IMR-90 (cell line): ENCODE data around the gene CYTH1. TPM values are rescaled to one million over a fixed set of nuclear protein-coding genes. Genes with fewer than 3 reads are reported as not detected.

Source experiments
- ATAC-seq: fragments of 200-7000 bp; cut with Tn5 transposase; 2 replicates; pipeline ENCODE4 v1.9.1; 2020; ENCODE audit warnings: low read depth, mild to moderate bottlenecking, moderate library complexity
- BruUV-seq: library from RNA; stranded (reverse); fragments of 400-500 nt; replicated peaks from 2 replicates; lab custom pipeline; 2021; lab: Mats Ljungman, UMichigan
- CTCF ChIA-PET: fragments of 300-600 bp; formaldehyde crosslinking; extraction: SDS; loops from one replicate; lab custom pipeline; 2021; ENCODE audit warnings: antibody characterized with exemption; lab: Yijun Ruan, JAX
- POLR2A ChIA-PET: fragments of 300-600 bp; sonication (Branson Sonifier 250); formaldehyde crosslinking; loops from one replicate; lab custom pipeline; 2022; ENCODE audit warnings: antibody characterized with exemption; ENCODE audit not compliant: unreplicated experiment; lab: Charles Lee
- DNase-seq: peaks from one replicate; pipeline ENCODE4 v3.0.0; 2013
- H2AFZ ChIP-seq: replicated peaks from 2 replicates; pipeline ENCODE3; 2013; ENCODE audit warnings: low read length, mild to moderate bottlenecking; ENCODE audit not compliant: poor library complexity
- H2AK5ac ChIP-seq: 2 replicates; pipeline ENCODE4 v1.6.1; 2013; ENCODE audit warnings: low read depth, low read length, inconsistent platforms
- H2AK9ac ChIP-seq: replicated peaks from 2 replicates; pipeline ENCODE3; 2013; ENCODE audit warnings: mild to moderate bottlenecking, low read depth, low read length, moderate library complexity; ENCODE audit not compliant: poor library complexity
- H2BK120ac ChIP-seq: 2 replicates; pipeline ENCODE4 v1.6.1; 2013; ENCODE audit warnings: low read depth, low read length, inconsistent platforms
- H2BK15ac ChIP-seq: 3 replicates; pipeline ENCODE4 v1.6.1; 2013; ENCODE audit warnings: low read depth, low read length, inconsistent platforms
- H2BK20ac ChIP-seq: 2 replicates; pipeline ENCODE4 v1.6.1; 2013; ENCODE audit warnings: low read depth, mild to moderate bottlenecking, inconsistent platforms, low read length, moderate library complexity
- H2BK5ac ChIP-seq: 2 replicates; pipeline ENCODE4 v1.6.1; 2013; ENCODE audit warnings: mild to moderate bottlenecking, low read depth, low read length, inconsistent platforms; ENCODE audit not compliant: poor library complexity, severe bottlenecking
- H3K14ac ChIP-seq: replicated peaks from 2 replicates; pipeline ENCODE4 v1.6.1; 2013; ENCODE audit warnings: low read depth, low read length, inconsistent platforms
- H3K18ac ChIP-seq: 2 replicates; pipeline ENCODE4 v1.6.1; 2013; ENCODE audit warnings: low read depth, low read length, control low read depth
- H3K23ac ChIP-seq: 2 replicates; pipeline ENCODE4 v1.6.1; 2013; ENCODE audit warnings: low read depth, low read length, inconsistent platforms
- H3K27ac ChIP-seq: 2 replicates; pipeline ENCODE4 v1.5.1; 2013; ENCODE audit warnings: mild to moderate bottlenecking, control low read depth, low read length; ENCODE audit not compliant: insufficient read depth
- H3K27me3 ChIP-seq: 2 replicates; pipeline ENCODE4 v1.6.1; 2013; ENCODE audit warnings: low read length; ENCODE audit not compliant: control insufficient read depth, insufficient read depth
- H3K36me3 ChIP-seq: 2 replicates; pipeline ENCODE4 v1.6.1; 2013; ENCODE audit warnings: low read length, mixed read lengths; ENCODE audit not compliant: control insufficient read depth, insufficient read depth
- H3K4ac ChIP-seq: 2 replicates; pipeline ENCODE4 v1.6.1; 2013; ENCODE audit warnings: low read depth, low read length, inconsistent platforms
- H3K4me1 ChIP-seq: 2 replicates; pipeline ENCODE4 v1.6.1; 2013; ENCODE audit warnings: low read length, mixed read lengths; ENCODE audit not compliant: control insufficient read depth, insufficient read depth
- H3K4me2 ChIP-seq: 2 replicates; pipeline ENCODE4 v1.6.1; 2013; ENCODE audit warnings: low read depth, mild to moderate bottlenecking, control low read depth, low read length, moderate library complexity
- H3K4me3 ChIP-seq: 2 replicates; pipeline ENCODE4 v1.5.1; 2013; ENCODE audit warnings: low read depth, mild to moderate bottlenecking, control low read depth, low read length, moderate library complexity; ENCODE audit not compliant: insufficient read depth
- H3K56ac ChIP-seq: 2 replicates; pipeline ENCODE4 v1.6.1; 2013; ENCODE audit warnings: low read length, inconsistent platforms; ENCODE audit not compliant: insufficient read depth; ENCODE audit errors: extremely low read depth
- H3K79me1 ChIP-seq, 2 experiments: 2 replicates each; pipeline ENCODE4 v1.6.1; 2013; ENCODE audit warnings: low read length in 2 of 2, inconsistent platforms in 1 of 2, low read depth in 1 of 2
- H3K9ac ChIP-seq: 2 replicates; pipeline ENCODE4 v1.6.1; 2013; ENCODE audit warnings: low read depth, low read length, control low read depth
- H3K9me1 ChIP-seq: 2 replicates; pipeline ENCODE4 v1.6.1; 2013; ENCODE audit warnings: low read length, inconsistent platforms; ENCODE audit not compliant: insufficient read depth
- H3K9me3 ChIP-seq: 2 replicates; pipeline ENCODE4 v1.6.1; 2013; ENCODE audit warnings: low read length; ENCODE audit not compliant: control insufficient read depth, insufficient read depth
- H4K20me1 ChIP-seq: 2 replicates; pipeline ENCODE4 v1.6.1; 2013; ENCODE audit warnings: low read length, inconsistent platforms; ENCODE audit not compliant: insufficient read depth
- H4K5ac ChIP-seq: 2 replicates; pipeline ENCODE4 v1.6.1; 2013; ENCODE audit warnings: mild to moderate bottlenecking, low read depth, low read length, control low read depth
- H4K8ac ChIP-seq, 2 experiments: 2 replicates each; pipeline ENCODE4 v1.6.1; 2013; ENCODE audit warnings: low read depth in 2 of 2, low read length in 2 of 2, control low read depth in 1 of 2, inconsistent platforms in 1 of 2
- H4K91ac ChIP-seq: 2 replicates; pipeline ENCODE4 v1.6.1; 2013; ENCODE audit warnings: low read depth, low read length, inconsistent platforms; ENCODE audit not compliant: insufficient read depth
- CHD1 ChIP-seq: IDR thresholded peaks from 2 replicates; pipeline ENCODE4 v1.6.1; 2012; ENCODE audit warnings: low read depth, low read length, improper control_type of control experiment
- CTCF ChIP-seq: conservative IDR thresholded peaks from 2 replicates; pipeline ENCODE4 v1.5.1; 2012; ENCODE audit warnings: mild to moderate bottlenecking, low read depth, low read length, improper control_type of control experiment
- ELK1 ChIP-seq: fragments of 150-350 bp; IDR thresholded peaks from 2 replicates; pipeline ENCODE4 v1.6.1; 2016; ENCODE audit warnings: low read depth, mild to moderate bottlenecking, low read length, moderate library complexity, borderline replicate concordance
- FOS ChIP-seq: fragments of 150-350 bp; IDR thresholded peaks from 2 replicates; pipeline ENCODE4 v1.6.1; 2016; ENCODE audit warnings: low read depth, low read length
- MAFK ChIP-seq: IDR thresholded peaks from 2 replicates; pipeline ENCODE4 v1.6.1; 2012; ENCODE audit warnings: low read depth, low read length, improper control_type of control experiment
- MAZ ChIP-seq: IDR thresholded peaks from 2 replicates; pipeline ENCODE4 v1.6.1; 2012; ENCODE audit warnings: low read depth, mild to moderate bottlenecking, low read length, improper control_type of control experiment, moderate library complexity, borderline replicate concordance
- MXI1 ChIP-seq: IDR thresholded peaks from 2 replicates; pipeline ENCODE4 v1.6.1; 2012; ENCODE audit warnings: low read depth, mild to moderate bottlenecking, low read length, moderate library complexity, borderline replicate concordance
- NFE2L2 ChIP-seq: fragments of 150-350 bp; IDR thresholded peaks from 2 replicates; pipeline ENCODE4 v1.6.1; 2016; ENCODE audit warnings: low read depth, mild to moderate bottlenecking, low read length
- POLR2A ChIP-seq: IDR thresholded peaks from 2 replicates; pipeline ENCODE4 v1.6.1; 2012; ENCODE audit warnings: mild to moderate bottlenecking, low read depth, low read length
- RFX5 ChIP-seq: IDR thresholded peaks from 2 replicates; pipeline ENCODE4 v1.8.0; 2012; ENCODE audit warnings: low read depth, mild to moderate bottlenecking, low read length, moderate library complexity
- SMC3 ChIP-seq: fragments of 150-350 bp; IDR thresholded peaks from 2 replicates; pipeline ENCODE4 v1.6.1; 2016; ENCODE audit warnings: low read depth, mild to moderate bottlenecking, antibody characterized with exemption, low read length, moderate library complexity
- USF2 ChIP-seq: fragments of 150-350 bp; IDR thresholded peaks from 2 replicates; pipeline ENCODE4 v1.6.1; 2017; ENCODE audit warnings: mild to moderate bottlenecking, antibody characterized with exemption, low read length, low read depth
- WGBS, 2 experiments: methylation state at CpG; one replicate each; pipeline versions ENCODE4 v1.1.5 to v1.1.7; 2013; ENCODE audit warnings: missing lambda C conversion rate in 2 of 2; ENCODE audit not compliant: insufficient read length in 1 of 2; ENCODE audit errors: extremely low coverage in 2 of 2; 5-methylcytosine and 5-hydroxymethylcytosine counted together
- dilution Hi-C: fragments of 300-500 bp; cut with HindIII; formaldehyde crosslinking; loops from one replicate; pipeline ENCODE4 v1.14.3; 2018; ENCODE audit warnings: low sequenced_read_pairs; ENCODE audit not compliant: unreplicated experiment
- in situ Hi-C: fragments of 300-500 bp; cut with MboI; formaldehyde crosslinking; loops from 3 replicates; pipeline ENCODE4 v1.14.3; 2019; ENCODE audit warnings: low sequenced_read_pairs, inconsistent platforms, mixed read lengths
- intact Hi-C: fragments of 100-400 bp; cut with micrococcal nuclease; formaldehyde crosslinking; loops from 2 replicates; pipeline ENCODE4 v1.10.0; 2022
- polyA plus RNA-seq, 3 experiments: library from polyadenylated mRNA; depleted of rRNA; stranded (reverse); fragments of >200 nt; gene quantifications; 2 replicates each; pipeline ENCODE4 v1.2.3, GENCODE V29; 2012; ENCODE audit warnings: low replicate concordance in 1 of 3
- total RNA-seq: library from RNA; depleted of rRNA; stranded (reverse); fragments of >200 nt; gene quantifications from 2 replicates; pipeline ENCODE4 v1.2.3, GENCODE V29; 2012

The CYTH1 gene
- total and polyA plus RNA-seq, 2 of the 4 experiments (the other 2 are of a cell fraction): 7.9 to 12.4 TPM

- TF ChIP-seq MXI1: no peak
Observed at GRCh38 chr17:78734793-78735641, 47.1 kb downstream of the CYTH1 start (continued).

GRCh38 chr17:78732354-78732753 is 49.7 kb downstream of the CYTH1 start:
- Histone ChIP-seq H3K9ac (no peak overlapping the region), H2BK5ac (no peak overlapping the region), H3K4me2 (no peak overlapping the region), H2BK15ac (no peak overlapping the region), H2AK5ac (no peak overlapping the region), H2BK20ac (no peak overlapping the region), H3K4me1 (peaks cover 10% of the 10 kb centered on the region), H4K5ac (no peak overlapping the region), H2AFZ (no peak overlapping the region), H3K79me1 (peaks cover 27 to 57% of the 10 kb centered on the region in 2 experiments), H3K4me3 (no peak overlapping the region), H3K9me1 (peaks cover 10% of the 10 kb centered on the region), H3K18ac (no peak overlapping the region), H4K8ac (no peak overlapping the region), H3K23ac (0 out of 2 replicates have a peak overlapping the region, but pooled peaks have one; percentile 54), H3K36me3 (no peaks in the 10 kb centered on the region), H3K56ac (no peak overlapping the region), H2BK120ac (no peak overlapping the region), H3K27ac (no peak overlapping the region), H3K27me3 (no peaks in the 10 kb centered on the region), H4K91ac (no peak overlapping the region), H2AK9ac (no peak overlapping the region), H4K20me1 (peaks cover 21% of the 10 kb centered on the region), H3K4ac (no peak overlapping the region), H3K9me3 (no peaks in the 10 kb centered on the region), H3K14ac (no peak overlapping the region)
- in situ Hi-C loops (no loop called here), intact Hi-C loops (no loop called here), dilution Hi-C loops (no loop called here)
- POLR2A ChIA-PET: no interaction called here
- BruUV-seq: no TSS peak
- no CpG with 5 or more reads among the region's 1 CpG for WGBS, 2 experiments
- ATAC-seq (no peak), DNase-seq (no peak)
- CTCF ChIA-PET: interaction anchor here (1.2 kb wide), 1 partner anchor 22 kb away, joined by 3 read pairs; no protein-coding TSS in a partner anchor
- TF ChIP-seq MAFK: no peak
- no peak for TF ChIP-seq CHD1
- TF ChIP-seq USF2: no peak
- no peak for TF ChIP-seq CTCF
- TF ChIP-seq ELK1: no peak
- TF ChIP-seq NFE2L2: no peak
- TF ChIP-seq MXI1: no peak
- no peak for TF ChIP-seq RFX5
- no peak for TF ChIP-seq SMC3
- TF ChIP-seq MAZ: no peak
- no peak for TF ChIP-seq POLR2A
- no peak for TF ChIP-seq FOS
